ENCODE measurements around the gene TINAGL1.

The TINAGL1 gene

GRCh38 chr1:31567956-31568570, 8.3 kb upstream of the TINAGL1 start:
- Histone ChIP-seq H3K27me3 (ENCODE audit: insufficient read depth, low read length, poor library complexity, severe bottlenecking) (no peaks in the 10 kb centered on the region), H3K4me2 (ENCODE audit: low read depth, low read length, poor library complexity, severe bottlenecking) (no peak overlapping the region)

GRCh38 chr1:31568895-31569595, 7.3 kb upstream of the TINAGL1 start:
- H3K4me2 ChIP-seq (ENCODE audit: low read depth, low read length, poor library complexity, severe bottlenecking): no peak overlapping the region
- TF ChIP-seq CTCF (conservative IDR thresholded peaks at IDR 0.05; ENCODE audit: low read length): no peak
- no peak for TF ChIP-seq EZH2phosphoT487 (IDR thresholded peaks at IDR 0.05; ENCODE audit: borderline replicate concordance)
- H3K4me1 ChIP-seq (ENCODE audit: insufficient read depth, low read length, poor library complexity, severe bottlenecking): peaks cover 9% of the 10 kb centered on the region
- H3K36me3 ChIP-seq (ENCODE audit: insufficient read depth, low read length): no peaks in the 10 kb centered on the region
- H3K9ac ChIP-seq (ENCODE audit: low read depth, low read length, poor library complexity, severe bottlenecking): no peak overlapping the region
- H2AFZ ChIP-seq (ENCODE audit: low read length): no peak overlapping the region
- no peaks in the 10 kb centered on the region for H3F3A ChIP-seq (ENCODE audit: low read depth)
- no peaks in the 10 kb centered on the region for H3K79me2 ChIP-seq (ENCODE audit: insufficient read depth, low read length)
- H3K9me3 ChIP-seq (ENCODE audit: insufficient read depth, low read depth, low read length): no peaks in the 10 kb centered on the region
- no peaks in the 10 kb centered on the region for H4K20me1 ChIP-seq (ENCODE audit: insufficient read depth, low read length, poor library complexity, severe bottlenecking)
- no peaks in the 10 kb centered on the region for H3K9me2 ChIP-seq (replicated peaks; ENCODE audit: low read depth, low read length)
- no peaks in the 10 kb centered on the region for H3K27me3 ChIP-seq (ENCODE audit: insufficient read depth, low read length, poor library complexity, severe bottlenecking)
- no peak overlapping the region for H3K4me3 ChIP-seq (ENCODE audit: low read length, poor library complexity, severe bottlenecking)

More at GRCh38 chr1:31567956-31568570, 8.3 kb upstream of the TINAGL1 start:
- peaks cover 9% of the 10 kb centered on the region for H3K4me1 ChIP-seq (ENCODE audit: insufficient read depth, low read length, poor library complexity, severe bottlenecking)
- H3K9me2 ChIP-seq (replicated peaks; ENCODE audit: low read depth, low read length): no peaks in the 10 kb centered on the region
- H3K9ac ChIP-seq (ENCODE audit: low read depth, low read length, poor library complexity, severe bottlenecking): no peak overlapping the region
- H2AFZ ChIP-seq (ENCODE audit: low read length): no peak overlapping the region
- no peaks in the 10 kb centered on the region for H3F3A ChIP-seq (ENCODE audit: low read depth)
- no peak overlapping the region for H3K4me3 ChIP-seq (ENCODE audit: low read length, poor library complexity, severe bottlenecking)
- H3K36me3 ChIP-seq (ENCODE audit: insufficient read depth, low read length): no peaks in the 10 kb centered on the region
- TF ChIP-seq CTCF (conservative IDR thresholded peaks at IDR 0.05; ENCODE audit: low read length) (no peak), EZH2phosphoT487 (IDR thresholded peaks at IDR 0.05; ENCODE audit: borderline replicate concordance) (no peak)
- no peaks in the 10 kb centered on the region for H3K9me3 ChIP-seq (ENCODE audit: insufficient read depth, low read depth, low read length)
- H4K20me1 ChIP-seq (ENCODE audit: insufficient read depth, low read length, poor library complexity, severe bottlenecking): no peaks in the 10 kb centered on the region
- H3K79me2 ChIP-seq (ENCODE audit: insufficient read depth, low read length): no peaks in the 10 kb centered on the region

GRCh38 chr1:31569596-31570173, 6.6 kb upstream of the TINAGL1 start:
- Histone ChIP-seq H3K27me3 (ENCODE audit: insufficient read depth, low read length, poor library complexity, severe bottlenecking) (no peaks in the 10 kb centered on the region), H3K4me3 (ENCODE audit: low read length, poor library complexity, severe bottlenecking) (no peak overlapping the region), H3K4me1 (ENCODE audit: insufficient read depth, low read length, poor library complexity, severe bottlenecking) (peaks cover 9% of the 10 kb centered on the region), H3K9ac (ENCODE audit: low read depth, low read length, poor library complexity, severe bottlenecking) (no peak overlapping the region), H3K36me3 (ENCODE audit: insufficient read depth, low read length) (no peaks in the 10 kb centered on the region), H3K4me2 (ENCODE audit: low read depth, low read length, poor library complexity, severe bottlenecking) (no peak overlapping the region), H3F3A (ENCODE audit: low read depth) (no peaks in the 10 kb centered on the region), H3K9me2 (replicated peaks; ENCODE audit: low read depth, low read length) (no peaks in the 10 kb centered on the region), H3K9me3 (ENCODE audit: insufficient read depth, low read depth, low read length) (no peaks in the 10 kb centered on the region), H2AFZ (ENCODE audit: low read length) (no peak overlapping the region), H3K79me2 (ENCODE audit: insufficient read depth, low read length) (no peaks in the 10 kb centered on the region), H4K20me1 (ENCODE audit: insufficient read depth, low read length, poor library complexity, severe bottlenecking) (no peaks in the 10 kb centered on the region)
- TF ChIP-seq CTCF (conservative IDR thresholded peaks at IDR 0.05; ENCODE audit: low read length) (no peak), EZH2phosphoT487 (IDR thresholded peaks at IDR 0.05; ENCODE audit: borderline replicate concordance) (no peak)
